HG02763 (cell line): Measurements from ENCODE around the gene FRMD8.

Experiments used
- ATAC-seq: cut with Tn5 transposase; IDR thresholded peaks from one replicate; pipeline ENCODE4 v1.9.1; 2021; ENCODE audit warnings: mild to moderate bottlenecking, moderate library complexity; ENCODE audit not compliant: unreplicated experiment

FRMD8 gene

DNA sequence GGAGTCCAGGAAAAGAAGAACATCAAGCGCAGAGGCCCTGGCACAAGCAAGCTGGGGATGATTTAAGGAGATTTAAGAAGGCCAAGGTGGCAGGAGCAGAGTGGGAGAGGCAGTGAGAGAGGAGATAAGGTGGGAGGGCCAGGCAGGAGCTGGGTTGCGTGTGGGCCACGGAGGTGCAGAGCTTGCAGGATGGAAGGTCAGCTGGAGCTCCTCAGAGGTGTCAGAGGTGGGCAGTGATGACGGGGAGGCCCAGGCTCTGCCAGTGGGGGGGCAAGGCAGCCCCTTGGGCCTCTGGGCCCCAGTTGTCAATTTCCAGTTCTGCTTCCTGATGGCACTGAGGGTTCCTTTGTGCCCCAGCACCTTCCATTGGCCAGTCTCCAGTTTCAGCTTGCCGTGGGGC, 6.5 kb downstream of the FRMD8 start:
- no peak for ATAC-seq

DNA sequence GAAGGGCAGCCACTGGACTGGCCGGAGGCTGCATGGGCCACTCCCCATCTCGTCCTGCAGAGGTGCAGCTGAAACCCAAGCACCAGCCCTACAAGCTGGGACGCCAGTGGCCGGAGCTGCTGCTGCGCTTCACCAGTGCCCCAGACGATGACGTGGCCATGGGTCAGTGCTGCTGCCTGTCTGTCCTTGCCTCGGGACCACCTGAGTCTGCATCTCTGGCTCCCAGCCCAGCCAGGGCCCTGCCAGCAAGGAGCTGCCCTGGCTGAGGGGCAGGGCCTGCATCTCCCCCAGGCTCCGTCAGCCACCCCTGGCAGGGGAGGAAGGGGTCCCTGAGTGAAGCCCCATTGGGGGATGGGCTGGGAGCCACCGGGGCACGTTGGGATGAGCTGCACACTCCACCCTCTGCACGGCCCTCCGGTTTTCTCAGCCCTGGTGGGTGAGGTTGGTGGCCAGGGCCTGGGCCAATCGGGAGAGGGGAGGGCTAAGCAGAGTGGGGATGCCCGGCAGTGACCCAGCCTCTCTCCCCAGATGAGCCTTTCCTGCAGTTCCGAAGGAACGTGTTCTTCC, 7.2 kb downstream of the FRMD8 start:
- ATAC-seq: no peak

DNA sequence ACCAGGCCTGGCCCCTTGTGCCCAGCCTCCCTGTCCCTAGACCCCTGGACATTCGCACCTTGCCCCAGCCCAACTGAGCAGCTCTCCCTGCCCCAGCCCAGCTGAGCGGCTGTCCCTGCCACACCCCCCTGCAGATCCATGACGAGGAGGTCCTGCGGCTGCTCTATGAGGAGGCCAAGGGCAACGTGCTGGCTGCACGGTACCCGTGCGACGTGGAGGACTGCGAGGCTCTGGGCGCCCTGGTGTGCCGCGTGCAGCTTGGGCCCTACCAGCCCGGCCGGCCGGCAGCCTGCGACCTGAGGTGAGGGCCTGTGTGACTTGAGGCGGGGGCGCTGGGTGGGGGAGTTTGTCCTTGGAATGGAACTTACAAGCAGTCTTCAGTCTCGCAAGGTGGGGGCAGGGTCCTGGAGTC, 7.7 kb downstream of the FRMD8 start:
- ATAC-seq: no peak

DNA sequence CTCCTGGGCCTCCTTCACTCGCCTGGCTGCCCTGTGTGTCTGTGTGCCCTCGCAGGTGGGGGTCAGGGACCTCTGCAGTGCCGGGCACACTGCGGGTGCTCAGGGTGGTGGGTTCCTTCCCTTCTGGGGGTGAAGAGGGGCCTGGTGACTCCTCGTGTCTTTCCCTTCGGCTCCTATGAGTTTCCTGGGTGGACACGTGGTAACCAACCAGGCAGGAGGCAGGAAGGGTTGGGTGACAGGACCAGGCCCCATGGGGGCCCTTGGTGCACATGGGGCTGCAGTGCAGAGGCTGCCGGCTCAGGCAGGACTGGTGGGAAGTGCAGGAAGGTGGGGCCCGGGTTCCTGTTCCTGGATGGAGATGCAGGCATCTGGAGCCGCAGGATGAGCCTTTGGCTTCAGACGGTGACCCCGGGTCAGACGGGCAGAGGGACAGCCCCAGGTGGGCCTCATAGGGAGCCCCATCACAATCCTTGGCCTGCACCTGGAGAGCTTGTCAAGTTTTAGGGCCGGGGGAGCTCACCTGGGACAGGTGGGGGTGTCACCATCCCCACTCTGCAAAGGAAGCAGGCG, 9.6 kb downstream of the FRMD8 start:
- ATAC-seq: no peak

DNA sequence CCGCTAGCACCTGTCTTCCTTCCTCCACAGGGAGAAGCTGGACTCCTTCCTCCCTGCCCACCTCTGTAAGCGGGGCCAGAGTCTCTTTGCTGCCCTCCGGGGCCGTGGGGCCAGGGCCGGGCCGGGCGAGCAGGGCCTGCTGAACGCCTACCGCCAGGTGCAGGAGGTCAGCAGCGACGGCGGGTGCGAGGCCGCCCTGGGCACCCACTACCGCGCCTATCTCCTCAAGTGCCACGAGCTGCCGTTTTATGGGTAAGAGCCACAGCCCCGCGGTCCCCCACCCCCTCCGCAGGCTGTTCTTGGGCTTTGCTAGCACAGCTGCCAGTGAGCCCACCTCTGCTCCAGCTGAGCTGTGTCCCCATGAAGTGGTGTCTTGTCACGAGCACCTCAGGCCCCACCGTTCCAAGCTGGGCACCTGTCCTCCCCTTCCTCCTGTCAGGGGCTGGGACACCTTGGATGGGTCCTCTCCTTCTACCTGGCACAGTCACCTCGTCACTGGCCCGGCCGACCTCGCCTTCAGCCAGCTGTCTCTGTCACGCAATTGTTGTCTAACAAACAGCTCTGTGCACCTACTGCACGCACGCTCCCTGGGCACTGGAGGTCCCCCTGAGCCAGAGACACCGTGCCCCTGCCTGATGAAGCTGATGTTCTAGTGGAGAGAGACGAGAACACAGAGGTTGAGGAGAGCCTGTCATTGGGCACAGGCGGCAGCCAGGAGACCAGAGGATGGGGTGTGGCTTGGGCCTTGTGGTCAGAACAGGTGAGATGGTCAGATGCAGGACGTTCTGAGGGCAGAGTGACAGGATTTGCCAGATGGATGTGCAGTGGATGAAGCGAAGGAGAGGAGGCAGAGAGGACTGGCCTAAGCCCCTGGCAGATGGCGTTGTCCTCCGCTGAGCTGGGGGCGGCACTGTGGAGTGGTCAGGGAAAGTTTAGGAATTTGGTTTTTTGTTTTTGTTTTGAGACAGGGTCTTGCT, 10.6 kb downstream of the FRMD8 start:
- no peak for ATAC-seq

DNA sequence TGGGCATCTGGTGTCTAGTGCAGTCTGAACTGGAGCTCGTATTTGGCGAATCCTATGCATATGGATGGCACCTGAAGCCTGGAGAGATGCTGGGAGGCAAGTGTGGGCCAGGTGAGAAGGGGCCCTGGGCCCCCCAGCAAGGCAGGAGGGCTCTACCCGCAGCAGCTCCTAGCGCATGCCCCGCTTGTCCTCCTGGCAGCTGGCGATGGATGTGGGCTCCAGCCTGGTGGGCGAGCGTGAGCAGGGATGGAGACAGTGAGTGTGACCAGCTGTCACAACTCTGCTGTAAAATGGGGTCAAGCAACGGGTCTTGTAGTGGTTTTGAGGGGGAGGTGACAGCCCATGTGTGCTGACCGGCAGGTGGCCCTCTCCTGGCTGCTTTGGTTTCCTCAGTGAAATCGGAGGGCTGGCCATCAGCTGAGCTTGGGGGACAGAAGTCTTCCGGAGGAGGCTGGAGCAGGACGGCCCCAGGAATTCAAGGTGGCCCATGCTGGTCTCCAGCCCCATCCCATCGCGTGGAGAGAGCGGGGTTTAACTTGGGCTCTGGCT, 12.0 kb downstream of the FRMD8 start:
- ATAC-seq: no peak

DNA sequence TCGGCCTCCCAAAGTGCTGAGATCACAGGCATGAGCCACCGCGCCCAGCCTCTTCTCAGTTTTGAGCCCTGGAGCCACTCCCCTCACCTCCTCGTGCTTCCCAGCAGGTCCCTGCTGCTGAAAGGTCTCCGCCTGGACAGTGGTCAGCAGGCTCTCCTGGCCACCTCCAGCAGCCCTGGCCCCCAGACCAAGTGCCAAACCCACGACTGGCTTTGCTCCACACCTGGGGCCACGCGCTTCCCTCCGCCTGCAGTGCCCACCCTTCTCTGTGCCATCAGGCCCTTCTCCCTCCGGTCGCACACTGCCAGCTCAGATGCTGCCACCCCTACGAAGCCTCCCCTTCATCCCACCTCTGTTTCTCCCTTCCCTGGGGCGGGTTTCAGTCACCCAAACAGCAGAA, 12.8 kb downstream of the FRMD8 start:
- ATAC-seq: no peak

DNA sequence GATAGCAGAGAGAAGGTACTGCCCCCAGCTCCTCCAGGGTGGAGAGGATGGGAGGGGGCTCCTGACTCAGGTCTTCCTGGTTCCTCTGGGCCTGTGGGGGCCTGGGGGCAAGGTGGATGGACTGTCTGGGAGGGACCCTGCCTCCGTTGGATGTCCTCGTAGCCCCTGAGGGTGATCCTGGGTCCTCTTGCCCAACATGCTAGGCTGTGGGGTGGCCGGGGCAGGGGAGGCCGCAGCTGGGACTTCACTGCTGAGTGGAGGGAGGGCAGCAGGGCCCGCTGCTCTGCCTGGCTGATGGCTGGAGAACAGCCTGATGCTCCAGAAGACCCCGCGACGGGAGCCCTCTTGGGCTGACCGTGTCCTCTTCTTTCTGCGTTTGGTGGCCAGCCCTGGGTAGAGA, 13.4 kb downstream of the FRMD8 start:
- ATAC-seq: no peak

DNA sequence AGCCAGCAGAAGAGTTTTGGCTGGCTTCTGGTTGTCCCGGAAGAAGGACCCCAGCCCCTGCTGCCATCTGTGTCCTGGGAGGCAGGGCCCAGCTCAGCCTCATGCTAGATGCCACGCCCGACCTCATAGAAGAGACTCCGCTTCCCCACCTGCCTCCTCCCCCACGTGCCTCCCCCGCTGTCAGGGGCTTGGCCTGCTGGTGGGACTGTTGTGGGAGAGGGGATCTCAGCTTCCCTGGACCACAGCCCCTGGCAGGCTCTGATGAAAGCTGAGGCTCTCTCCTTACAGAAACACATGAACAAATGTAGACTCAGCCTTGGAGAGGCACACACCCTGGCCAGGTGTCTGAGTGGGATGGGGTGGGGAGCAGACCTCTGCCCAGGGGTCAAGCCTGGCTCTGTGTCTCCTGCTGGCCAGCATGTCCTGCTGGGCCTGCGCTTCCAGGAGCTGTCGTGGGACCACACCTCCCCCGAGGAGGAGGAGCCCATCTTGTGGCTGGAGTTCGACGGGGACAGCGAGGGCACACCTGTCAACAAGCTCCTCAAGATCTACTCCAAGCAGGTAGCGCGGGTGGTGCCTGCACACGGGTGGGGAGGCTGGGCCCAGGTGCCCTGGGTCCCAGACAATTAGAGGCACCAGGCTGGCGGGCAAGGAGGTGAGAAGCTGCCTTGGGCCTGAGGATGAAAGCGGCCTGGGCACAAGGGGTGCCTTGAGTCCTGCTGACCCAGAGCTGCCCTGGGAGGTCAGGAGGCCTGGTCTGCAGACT, 14.1 kb downstream of the FRMD8 start:
- no peak for ATAC-seq

DNA sequence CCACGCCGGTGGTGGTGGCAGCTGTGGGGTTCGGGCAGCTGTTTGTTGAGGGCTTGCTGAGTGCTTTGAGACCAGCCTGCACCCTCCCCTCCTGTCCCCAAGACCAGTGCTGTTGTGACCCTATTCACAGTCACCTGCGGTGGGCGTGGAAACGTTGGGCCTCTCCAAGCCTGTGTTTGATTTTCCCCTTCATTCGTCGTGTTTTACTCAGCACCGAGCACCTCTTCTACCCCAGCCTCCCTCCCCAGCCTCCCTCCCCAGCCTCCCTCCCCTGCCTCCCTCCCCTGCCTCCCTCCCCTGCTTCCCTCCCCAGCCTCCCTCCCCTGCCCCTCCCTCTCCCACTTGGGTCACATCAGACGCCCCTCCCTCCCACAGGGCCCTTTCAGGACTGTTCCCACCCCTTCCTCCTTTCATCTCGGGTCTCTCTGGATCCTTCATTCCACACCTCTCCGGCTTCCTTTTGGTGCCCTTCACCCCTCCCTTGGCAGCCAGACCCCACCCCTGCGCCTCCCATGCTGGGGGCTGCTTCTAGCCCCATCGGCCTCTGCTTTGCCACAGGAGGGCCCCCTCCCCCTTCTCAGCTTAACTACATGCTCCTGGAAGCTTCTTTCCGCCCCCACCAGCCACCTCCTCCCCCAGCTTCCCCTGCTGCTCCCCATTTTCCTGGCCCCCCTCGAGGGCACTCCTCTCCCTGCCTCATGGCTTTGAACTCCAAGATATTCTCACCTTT, 14.8 kb downstream of the FRMD8 start:
- ATAC-seq: no peak

DNA sequence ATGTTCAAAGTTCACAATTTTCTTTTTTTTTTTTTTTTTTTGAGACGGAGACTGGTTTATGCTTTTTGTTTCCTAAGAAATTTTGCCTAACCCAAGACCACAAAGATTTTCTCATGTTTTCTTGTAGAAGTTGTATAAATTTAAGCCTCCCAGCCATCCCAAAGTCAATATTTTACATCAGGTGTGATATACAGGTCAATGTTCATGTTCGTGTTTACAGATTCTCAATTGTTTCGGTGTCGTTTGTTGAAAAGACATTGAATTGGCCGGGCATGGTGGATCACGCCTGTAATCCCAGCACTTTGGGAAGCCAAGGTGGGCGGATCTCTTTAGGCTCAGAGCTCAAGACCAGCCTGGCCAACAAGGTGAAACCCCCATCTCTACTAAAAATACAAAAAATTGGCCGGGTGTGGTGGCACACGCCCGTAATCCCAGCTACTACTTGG, 15.4 kb downstream of the FRMD8 start:
- no peak for ATAC-seq

DNA sequence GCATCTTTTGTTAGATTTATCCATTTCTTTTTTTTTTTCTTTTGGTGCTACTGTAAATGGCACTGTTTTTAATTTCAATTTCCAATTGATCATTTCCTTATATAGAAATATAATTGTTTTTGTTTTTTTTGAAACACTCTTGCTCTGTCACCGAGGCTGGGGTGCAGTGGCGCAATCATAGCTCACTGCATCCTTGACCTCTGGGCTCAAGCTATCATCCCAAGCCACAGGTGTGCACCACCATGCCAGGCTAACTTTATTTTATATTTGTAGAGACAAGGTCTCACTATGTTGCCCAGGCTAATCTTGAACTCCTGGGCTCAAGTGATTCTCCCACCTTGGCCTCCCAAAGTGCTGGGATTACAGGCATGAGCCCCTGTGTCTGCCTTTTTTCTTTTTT, 16.4 kb downstream of the FRMD8 start:
- ATAC-seq: no peak

DNA sequence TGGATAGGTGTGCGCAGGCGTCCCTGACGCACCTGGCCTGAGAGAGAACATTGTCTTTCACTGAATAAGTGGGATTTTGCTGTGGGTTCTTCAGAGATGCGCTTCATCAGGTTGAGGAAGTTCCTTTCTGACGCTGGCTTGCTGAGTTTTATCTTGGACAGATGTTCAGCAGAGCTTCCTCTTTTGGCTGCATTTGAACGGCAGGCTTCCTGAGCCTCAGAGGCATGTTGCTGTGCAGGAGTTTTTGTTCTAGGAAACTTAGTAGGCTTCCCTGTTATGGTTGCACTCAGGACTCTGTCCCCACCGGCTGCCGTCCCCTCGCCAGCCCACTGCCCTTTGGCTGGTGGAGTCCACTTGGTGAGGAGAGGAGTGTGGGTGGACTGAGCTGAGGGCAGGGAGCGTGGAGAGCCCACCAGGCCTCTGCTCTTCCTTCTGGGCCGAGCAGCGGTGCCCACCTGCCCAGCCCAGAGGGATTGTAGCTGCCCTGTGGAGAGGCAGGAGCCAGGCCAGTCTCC, 17.2 kb downstream of the FRMD8 start:
- no peak for ATAC-seq

DNA sequence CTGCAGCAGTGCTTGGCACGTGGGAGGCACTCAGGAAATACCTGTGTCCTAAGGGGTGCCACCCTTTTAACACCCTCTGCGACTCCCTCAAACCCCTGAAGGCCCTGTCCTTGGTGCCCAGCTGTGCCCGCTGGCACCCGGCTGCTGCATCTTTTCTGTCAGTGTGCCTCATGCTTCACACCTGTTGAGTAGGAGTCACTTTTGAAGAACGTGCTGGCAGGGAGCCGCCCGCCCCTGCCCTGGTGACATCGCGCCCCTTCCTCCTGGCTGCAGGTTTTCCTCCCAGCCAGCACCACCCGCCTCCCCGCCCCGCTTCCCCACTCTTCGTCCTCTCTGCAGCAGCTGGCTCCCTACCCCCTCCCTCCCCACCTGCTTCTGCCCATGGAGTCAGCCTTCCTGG, 17.8 kb downstream of the FRMD8 start:
- ATAC-seq: no peak

DNA sequence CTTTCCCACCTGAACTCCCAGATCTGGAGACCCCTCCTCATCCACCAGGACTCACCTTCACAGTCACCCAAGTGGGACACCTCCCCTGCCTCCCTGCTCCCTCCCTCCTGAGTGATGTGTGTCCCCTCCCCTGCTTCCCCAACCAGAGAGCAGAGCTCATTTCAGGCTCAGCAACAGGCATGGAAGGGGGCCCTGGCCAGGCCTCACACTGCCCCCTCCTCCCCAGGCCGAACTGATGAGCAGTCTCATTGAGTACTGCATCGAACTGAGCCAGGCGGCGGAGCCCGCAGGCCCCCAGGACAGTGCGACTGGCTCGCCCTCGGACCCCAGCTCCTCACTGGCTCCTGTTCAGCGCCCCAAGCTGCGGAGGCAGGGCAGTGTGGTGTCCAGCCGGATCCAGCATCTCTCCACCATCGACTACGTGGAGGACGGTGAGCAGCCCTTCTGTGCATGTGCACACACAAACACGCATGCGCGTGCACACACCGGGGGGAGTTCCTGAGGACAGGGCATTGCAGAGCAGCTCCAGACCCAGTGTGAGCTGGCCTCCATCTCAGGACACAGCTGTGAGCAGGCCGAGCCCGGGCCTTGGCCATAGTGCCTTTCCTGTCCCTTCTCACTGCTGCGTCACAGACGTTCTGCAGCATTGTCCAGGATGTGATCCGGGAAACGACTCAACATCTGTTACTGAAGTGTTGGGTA, 18.4 kb downstream of the FRMD8 start:
- no peak for ATAC-seq

DNA sequence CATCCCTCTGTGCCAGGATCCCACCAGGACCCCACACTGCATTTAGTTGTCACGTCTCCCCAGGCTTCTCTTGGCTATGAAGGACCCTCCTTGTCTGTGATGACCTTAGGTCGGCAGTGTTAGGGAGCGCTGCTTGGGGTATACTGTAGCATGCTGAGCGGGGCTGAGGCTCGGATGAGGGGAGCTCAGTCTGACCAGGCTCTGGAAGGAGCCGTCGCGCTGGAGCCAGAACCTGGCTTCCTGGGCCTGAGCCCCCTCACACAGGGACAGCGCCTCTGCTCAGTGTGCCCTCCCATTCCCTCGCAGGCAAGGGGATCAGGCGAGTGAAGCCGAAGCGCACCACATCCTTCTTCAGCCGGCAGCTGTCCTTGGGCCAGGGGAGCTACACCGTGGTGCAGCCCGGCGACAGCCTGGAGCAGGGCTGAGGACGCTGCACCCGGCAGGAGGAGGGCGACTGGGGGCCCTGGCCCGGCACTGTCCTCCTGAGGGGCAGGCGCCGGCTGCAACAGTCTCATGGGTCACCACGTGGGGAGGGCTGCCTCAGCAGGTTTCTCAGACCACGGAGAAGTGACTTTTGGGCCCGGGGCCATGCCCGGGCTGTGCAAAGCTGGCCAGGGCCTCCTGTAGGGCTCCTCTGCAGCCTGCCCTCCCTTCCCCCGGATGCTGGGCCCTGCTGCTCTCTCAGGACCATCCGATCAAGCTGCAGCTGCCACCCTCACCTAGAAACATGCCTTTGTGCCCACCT, 24.7 kb downstream of the FRMD8 start:
- no peak for ATAC-seq

DNA sequence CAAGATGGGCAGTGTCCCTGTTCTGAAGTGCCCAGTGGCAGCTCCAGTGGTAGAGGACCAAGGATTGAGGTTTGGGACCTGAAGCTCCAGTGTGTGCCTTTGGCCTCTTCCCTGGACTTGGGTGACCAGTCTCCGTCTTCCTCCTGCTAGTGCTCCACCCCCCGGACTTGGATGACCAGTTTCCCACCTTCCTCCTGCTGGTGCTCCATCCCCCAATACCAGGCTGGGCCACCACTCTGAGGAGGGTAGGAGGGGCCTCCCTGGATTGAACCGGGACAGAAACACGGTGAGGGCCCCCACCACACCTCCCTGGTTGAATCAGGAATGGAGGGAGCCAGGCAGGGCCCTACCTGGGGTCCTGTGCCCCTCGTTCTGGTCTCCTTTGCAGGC, 25.2 kb downstream of the FRMD8 start:
- ATAC-seq: no peak

DNA sequence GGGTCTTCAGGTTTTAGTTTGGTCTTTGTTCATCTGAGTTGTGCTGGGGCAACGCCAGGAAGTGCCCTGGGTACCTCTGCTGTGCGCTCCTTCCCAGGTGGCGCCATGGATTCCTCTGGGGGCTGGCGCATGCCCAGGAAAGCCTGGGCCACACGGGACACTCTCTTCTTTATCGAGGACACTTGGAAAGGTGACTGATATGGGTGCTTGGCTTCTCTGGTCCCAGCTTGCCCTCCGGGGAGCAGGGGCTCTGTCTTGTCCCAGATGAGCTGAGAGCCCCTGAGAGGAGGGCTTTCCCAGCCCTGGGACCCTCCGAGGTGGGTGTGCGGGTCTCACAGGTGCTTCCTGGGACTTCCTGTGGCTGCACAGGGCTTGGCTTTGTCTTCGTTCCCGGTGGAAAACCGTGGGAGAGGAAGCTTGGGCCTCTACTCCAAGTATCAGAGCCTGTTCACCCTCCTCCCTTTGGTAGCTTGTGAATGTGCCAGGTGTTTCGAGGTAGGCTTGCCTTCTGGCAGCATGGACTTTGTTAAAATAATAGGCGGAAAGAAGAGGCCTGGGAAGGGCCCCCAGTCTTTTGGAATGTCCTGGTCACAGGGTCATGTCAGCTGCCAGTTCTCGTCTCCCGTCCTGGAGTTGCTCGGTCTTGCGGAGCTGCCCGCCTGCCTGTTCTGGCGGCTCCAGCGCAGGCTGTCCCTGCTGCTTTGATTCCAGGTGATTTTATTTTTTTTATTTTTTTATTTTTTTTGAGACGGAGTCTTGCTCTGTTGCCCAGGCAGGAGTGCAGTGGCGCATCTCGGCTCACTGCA, 26.0 kb downstream of the FRMD8 start:
- ATAC-seq: no peak
